ENCODE results near the gene FOXP1. TPM values are rescaled to one million over a fixed set of nuclear protein-coding genes. Genes with fewer than 3 reads are reported as not detected.

The FOXP1 gene
- total RNA-seq, 1 donor from 2014 or later = 41.2 TPM

DNA sequence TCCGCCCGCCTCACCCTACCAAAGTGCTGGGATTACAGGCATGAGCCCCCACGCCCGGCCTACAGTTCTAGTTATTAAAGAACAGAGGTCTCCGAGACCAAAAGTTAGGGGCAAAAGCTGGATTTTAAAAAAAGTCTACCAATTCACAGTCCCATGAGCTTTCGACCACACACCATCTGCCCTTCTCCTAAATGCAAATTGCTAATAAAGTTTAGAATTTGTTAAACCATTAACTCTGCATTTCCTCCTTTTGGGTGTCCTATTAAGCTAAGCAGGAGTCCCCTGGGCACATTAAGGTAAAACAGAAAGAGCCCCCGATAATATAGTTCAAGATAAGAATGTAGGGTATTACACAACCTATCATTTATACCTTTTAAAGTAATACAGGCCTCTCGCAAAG is 322.7 kb downstream of the FOXP1 start:
- intact Hi-C loops (cut with micrococcal nuclease) = no loop called here
- Histone ChIP-seq H3K36me3 (no peaks in the 10 kb centered on the region), H3K4me3 (no peak overlapping the region), H3K4me1 (peaks cover 11% of the 10 kb centered on the region), H3K9me3 (replicated peaks) (no peaks in the 10 kb centered on the region), H3K27me3 (ENCODE audit: low read depth) (no peaks in the 10 kb centered on the region), H3K27ac (replicated peaks) (no peak overlapping the region)
- no peak for DNase-seq
- no peak for TF ChIP-seq CTCF (IDR thresholded peaks at IDR 0.05; ENCODE audit: borderline replicate concordance)

- intact Hi-C loops (cut with micrococcal nuclease) = no loop called here
- Histone ChIP-seq H3K4me1 (peaks cover 16% of the 10 kb centered on the region), H3K27ac (replicated peaks) (peak overlapping the region; percentile 36), H3K4me3 (no peak overlapping the region), H3K9me3 (replicated peaks) (no peaks in the 10 kb centered on the region), H3K36me3 (no peaks in the 10 kb centered on the region), H3K27me3 (ENCODE audit: low read depth) (no peaks in the 10 kb centered on the region)
- TF ChIP-seq CTCF (IDR thresholded peaks at IDR 0.05; ENCODE audit: borderline replicate concordance) = no peak
- no peak for DNase-seq
These were observed 325.0 kb downstream of the FOXP1 start for GRCh38 chr3:71258526-71258925.

DNA sequence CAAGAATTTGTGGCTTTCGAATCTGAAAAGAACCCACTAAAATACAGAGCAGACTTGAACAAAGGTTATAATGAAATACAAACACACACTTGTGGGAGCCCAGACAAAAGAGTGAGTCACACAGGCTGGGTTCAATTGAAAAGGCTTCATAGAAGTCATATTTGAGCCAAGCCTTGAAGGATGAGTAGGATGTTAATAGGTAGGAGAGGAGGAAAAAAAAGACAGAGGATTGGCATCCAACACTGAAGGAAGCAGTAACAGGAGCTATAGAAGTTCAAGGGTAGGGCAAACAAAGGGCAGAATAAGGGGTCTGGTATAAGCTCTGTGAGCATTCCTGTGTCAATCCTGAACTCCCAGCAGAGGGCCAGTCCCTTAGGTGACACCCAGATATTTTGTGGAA is 325.4 kb downstream of the FOXP1 start:
- no peaks in the 10 kb centered on the region for H3K27me3 ChIP-seq (ENCODE audit: low read depth)
- peak overlapping the region; percentile 36 for H3K27ac ChIP-seq (replicated peaks)
- H3K4me1 ChIP-seq = peaks cover 16% of the 10 kb centered on the region
- no peak for TF ChIP-seq CTCF (IDR thresholded peaks at IDR 0.05; ENCODE audit: borderline replicate concordance)
- H3K4me3 ChIP-seq = no peak overlapping the region
- H3K36me3 ChIP-seq = no peaks in the 10 kb centered on the region
- DNase-seq = no peak
- intact Hi-C loops (cut with micrococcal nuclease) = no loop called here
- H3K9me3 ChIP-seq (replicated peaks) = no peaks in the 10 kb centered on the region

GRCh38 chr3:71255498-71255897 is 328.0 kb downstream of the FOXP1 start:
- no peak for DNase-seq
- H3K4me1 ChIP-seq = peaks cover 23% of the 10 kb centered on the region
- H3K36me3 ChIP-seq = no peaks in the 10 kb centered on the region
- H3K27ac ChIP-seq (replicated peaks) = peak overlapping the region; percentile 81
- H3K27me3 ChIP-seq (ENCODE audit: low read depth) = no peaks in the 10 kb centered on the region
- TF ChIP-seq CTCF (IDR thresholded peaks at IDR 0.05; ENCODE audit: borderline replicate concordance) = no peak
- intact Hi-C loops (cut with micrococcal nuclease) = no loop called here
- H3K4me3 ChIP-seq = no peak overlapping the region
- no peaks in the 10 kb centered on the region for H3K9me3 ChIP-seq (replicated peaks)

- Histone ChIP-seq H3K27ac (replicated peaks) (peak overlapping the region; percentile 81), H3K9me3 (replicated peaks) (no peaks in the 10 kb centered on the region), H3K4me3 (no peak overlapping the region), H3K27me3 (ENCODE audit: low read depth) (no peaks in the 10 kb centered on the region), H3K36me3 (no peaks in the 10 kb centered on the region), H3K4me1 (peaks cover 29% of the 10 kb centered on the region)
- no peak for DNase-seq
- TF ChIP-seq CTCF (IDR thresholded peaks at IDR 0.05; ENCODE audit: borderline replicate concordance) = no peak
- intact Hi-C loops (cut with micrococcal nuclease) = no loop called here
These were observed 329.1 kb downstream of the FOXP1 start for GRCh38 chr3:71254281-71255057.
